Stimulated activated CD4-positive, alpha-beta T cell treated with anti-CD3 and anti-CD28 coated beads, Interleukin-2, amount 100 ng/mL, for 4 hours (primary cell): ENCODE data around the gene SYTL3.
"Not testable (repeated sequence)": the region's sequence is repeated elsewhere in the genome, so short reads cannot be mapped to it uniquely, and the experiment has no call there.

Experiments
- DNase-seq: peaks from one replicate; pipeline ENCODE4 v3.0.0-alpha.2; 2020; ENCODE audit warnings: low read depth

SYTL3 gene

DNA sequence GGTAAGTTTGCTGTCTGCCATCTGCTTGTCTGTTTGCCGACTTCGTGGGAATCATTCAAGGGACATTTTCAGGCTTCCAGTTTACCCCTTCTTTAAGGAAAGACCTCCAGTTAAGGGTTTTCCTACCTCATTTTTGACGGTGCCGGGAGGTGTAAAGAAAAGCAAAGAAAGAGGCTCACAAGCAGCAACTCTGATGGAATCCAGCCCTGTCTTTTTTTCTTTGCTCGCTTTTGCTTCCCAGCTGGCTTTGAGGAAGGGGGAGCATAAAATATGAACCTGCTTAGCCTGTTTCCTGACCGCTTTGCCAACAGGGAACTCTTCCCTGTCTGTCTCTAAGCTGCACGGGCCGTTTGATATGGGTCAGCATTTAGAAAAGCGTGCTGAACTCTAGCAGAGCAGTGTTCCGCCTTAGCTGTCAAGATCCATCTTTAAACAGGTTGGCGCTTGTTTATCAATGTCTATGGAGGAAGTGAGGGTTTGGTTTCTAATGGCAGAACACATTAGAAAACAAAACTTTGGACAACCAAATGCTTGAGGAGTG lies 13.8 kb downstream of the SYTL3 start:
- DNase-seq: no peak

- DNase-seq: no peak
Observed at GRCh38 chr6:158665332-158665731, 15.5 kb downstream of the SYTL3 start.

GRCh38 chr6:158666628-158667359 lies 16.9 kb downstream of the SYTL3 start:
- DNase-seq: no peak

DNA sequence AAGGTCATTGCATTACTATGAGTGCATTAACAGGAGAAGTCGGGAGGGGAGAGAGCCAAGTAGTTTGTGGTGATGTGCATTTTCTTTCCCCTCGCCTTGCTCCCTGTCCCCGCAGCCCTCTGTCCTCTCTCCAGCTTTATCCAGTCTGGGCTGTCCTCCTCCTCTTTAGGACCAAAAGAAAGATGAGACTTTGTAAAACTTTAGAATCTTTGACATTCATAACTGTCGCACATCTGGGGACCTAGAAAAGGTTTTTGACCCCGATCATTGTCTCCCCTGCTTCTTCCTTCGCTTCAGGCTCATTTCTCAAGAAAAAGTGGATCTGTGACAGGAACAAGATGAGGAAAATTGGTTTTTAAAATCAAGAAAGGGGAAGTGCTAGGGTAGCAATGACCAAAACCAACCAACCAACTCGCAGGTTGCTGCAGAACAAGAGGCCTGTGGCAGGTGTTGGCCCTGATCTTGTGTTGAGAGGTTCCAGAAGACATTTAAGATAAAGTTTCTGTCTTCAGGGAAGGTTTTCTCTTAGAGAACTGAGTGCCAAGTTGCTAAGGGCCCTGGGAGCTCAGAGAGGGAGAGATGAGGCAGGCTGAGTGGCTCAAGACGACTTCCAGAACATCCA lies 17.6 kb downstream of the SYTL3 start:
- DNase-seq: no peak

DNA sequence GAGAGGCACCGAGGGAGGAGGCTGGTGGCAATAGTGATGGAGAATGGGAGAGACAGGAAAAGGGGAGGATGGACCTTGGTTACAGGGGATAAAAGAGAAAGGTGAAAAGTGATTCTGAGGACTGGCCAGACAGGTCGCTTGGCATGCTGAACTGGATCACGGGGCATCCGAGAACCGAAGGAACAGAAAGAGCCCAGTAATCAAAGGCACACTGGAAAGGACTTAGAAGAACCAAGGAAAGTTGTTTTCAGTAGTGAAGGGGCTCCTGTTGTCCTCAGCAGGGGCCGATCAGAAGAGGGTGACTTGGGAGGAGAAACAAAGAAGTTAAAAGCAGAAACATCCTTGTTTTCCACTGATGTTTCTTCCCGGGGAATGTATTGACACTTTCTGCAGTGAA lies 18.9 kb downstream of the SYTL3 start:
- no peak for DNase-seq

GRCh38 chr6:158669145-158670035 lies 19.5 kb downstream of the SYTL3 start:
- DNase-seq: no peak

DNA sequence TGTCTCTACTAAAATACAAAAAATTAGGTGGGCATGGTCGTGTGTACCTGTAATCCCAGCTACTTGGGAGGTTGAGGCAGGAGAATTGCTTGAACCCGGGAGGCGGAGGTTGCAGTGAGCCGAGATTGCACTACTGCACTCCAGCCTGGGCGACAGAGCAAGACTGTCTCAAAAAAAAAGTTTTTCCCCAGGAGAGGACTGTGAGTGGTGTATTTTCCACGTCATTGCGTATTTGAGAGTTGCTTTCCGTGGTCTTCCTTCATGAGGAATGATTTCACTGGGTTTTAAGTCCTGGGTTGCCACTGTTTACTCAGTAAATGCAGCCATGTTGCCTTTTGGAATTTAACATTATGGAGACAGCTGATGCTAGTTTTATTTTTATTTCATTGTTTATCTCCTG lies 22.3 kb downstream of the SYTL3 start:
- not testable (repeated sequence) for DNase-seq

GRCh38 chr6:158672726-158673125 lies 22.9 kb downstream of the SYTL3 start:
- no peak for DNase-seq

- DNase-seq: no peak
Observed at GRCh38 chr6:158674342-158675131, 24.7 kb downstream of the SYTL3 start.

- not testable (repeated sequence) for DNase-seq
Observed at GRCh38 chr6:158677094-158677493, 27.2 kb downstream of the SYTL3 start.

- no peak for DNase-seq
Observed at GRCh38 chr6:158677906-158678578, 28.2 kb downstream of the SYTL3 start.

GRCh38 chr6:158680015-158680414 lies 30.2 kb downstream of the SYTL3 start:
- DNase-seq: no peak

DNA sequence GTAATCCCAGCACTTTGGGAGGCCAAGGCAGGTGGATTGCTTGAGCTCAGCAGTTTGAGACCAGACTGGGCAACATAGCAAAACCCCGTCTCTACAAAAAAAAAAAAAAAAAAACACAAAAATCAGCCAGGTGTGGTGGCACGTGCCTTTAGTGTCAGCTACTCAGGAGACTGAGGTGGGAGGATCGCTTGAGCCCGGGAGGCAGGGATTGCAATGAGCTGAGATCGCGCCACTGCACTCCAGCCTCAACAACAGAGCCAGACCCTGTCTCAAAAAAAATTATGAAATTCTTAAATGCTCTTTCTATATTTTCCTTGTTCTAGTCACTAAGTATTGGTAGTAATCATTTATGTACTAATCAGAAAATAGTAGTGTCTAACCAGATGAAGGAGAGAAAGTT lies 30.6 kb downstream of the SYTL3 start:
- no peak for DNase-seq

- DNase-seq: no peak
Observed at GRCh38 chr6:158684311-158684710, 34.5 kb downstream of the SYTL3 start.

DNA sequence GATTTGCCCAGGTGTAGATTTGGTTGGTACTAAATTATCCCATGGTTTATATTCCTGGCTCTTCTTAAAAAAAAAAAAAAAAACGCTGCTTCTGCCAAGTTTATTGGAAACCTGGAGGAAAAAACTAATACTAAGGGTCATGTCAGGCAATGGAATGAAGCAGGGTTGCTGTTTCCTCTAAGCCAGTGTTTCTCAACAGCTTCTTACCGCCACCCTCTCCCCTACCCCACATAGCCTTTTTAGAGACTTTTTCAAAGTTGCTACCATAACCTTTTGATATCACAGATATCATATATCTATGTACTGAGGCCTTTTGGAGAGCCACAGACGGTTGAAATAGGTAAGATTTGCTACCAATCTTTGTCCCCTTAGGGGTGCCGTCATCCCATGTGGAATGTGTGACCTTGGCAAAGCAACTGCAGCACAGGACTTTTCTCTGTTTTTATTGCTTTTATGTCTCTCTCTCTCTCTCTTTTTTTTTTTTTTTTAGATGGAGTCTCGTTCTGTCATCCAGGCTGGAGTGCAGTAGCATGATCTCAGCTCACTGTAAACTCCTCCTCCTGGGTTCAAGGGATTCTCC lies 35.0 kb downstream of the SYTL3 start:
- no peak for DNase-seq

DNA sequence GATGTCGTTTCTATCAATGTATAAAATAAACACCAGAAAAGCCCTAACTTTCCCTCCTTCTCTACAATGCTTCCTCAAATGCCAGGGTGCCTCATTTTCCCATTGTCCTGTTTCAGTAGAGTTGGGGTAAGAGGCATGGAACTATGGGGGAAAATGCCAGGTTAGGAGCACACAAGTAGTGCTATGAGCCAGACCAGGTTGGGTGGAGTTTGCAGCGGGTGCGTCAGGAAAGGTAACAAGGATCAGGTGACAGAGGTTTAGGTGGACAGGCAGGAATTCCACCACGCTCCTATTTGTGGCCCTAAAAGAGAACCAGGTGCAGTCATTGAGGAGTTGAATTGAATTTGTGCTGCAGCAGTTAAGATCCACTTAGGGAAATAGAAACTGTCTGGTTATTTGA lies 36.5 kb downstream of the SYTL3 start:
- DNase-seq: no peak

GRCh38 chr6:158686791-158687381 lies 37.0 kb downstream of the SYTL3 start:
- DNase-seq: no peak

DNA sequence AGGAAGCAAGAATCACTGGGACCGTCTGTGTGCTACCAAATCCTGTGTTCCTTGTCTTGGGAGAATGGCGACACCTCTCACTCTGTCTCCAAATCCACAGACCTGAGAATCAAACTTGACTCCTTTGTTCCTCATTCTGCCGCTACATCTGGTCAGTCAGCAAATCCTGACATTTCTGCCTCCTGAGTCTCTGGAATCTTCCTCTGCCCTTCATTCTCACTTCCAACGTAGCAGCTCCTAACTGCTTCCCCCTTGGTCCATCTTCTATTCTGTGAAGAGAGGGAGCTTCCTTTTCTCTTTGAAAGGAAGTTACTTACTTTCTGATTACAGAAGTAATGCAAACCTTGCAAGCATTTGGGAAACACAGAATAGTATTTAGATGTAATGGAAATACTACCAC lies 37.7 kb downstream of the SYTL3 start:
- no peak for DNase-seq

GRCh38 chr6:158688860-158689259 lies 39.0 kb downstream of the SYTL3 start:
- DNase-seq: no peak

DNA sequence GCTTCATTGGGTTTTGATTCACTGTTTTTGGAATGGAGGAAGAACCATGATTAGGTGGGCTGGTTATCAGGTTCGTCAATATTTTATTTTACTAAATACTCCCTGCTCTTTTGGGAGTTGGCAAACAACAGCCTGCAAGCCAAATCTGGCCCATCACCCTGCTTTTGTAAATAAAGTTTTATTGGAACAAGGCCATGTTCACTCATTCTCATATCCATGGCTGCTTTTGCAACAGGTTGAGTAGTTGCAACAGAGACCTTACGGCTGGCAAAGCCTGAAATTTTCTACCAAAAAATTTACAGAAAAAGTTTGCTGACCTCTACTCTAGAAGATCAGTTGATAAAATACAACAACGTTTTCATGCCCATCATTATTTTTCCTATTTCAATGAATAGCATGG lies 45.1 kb downstream of the SYTL3 start:
- no peak for DNase-seq
